Stomach (tissue), 4 donors: ENCODE measurements around the gene POP5.
"Not testable (repeated sequence)": the region's sequence is repeated elsewhere in the genome, so short reads cannot be mapped to it uniquely, and the experiment has no call there.

Experiments used
- POLR2A ChIP-seq, 4 donors: fragments of 450-650 bp; IDR thresholded peaks; one replicate each; pipeline ENCODE4 v1.6.1; 2016; ENCODE audit warnings: antibody characterized with exemption in 4 of 4, control low read depth in 2 of 4, mild to moderate bottlenecking in 1 of 4, moderate library complexity in 1 of 4
- POLR2AphosphoS5 ChIP-seq, 3 donors: sonication (generic); formaldehyde crosslinking; IDR thresholded peaks; one replicate each; pipeline ENCODE4 v1.6.1; 2016; ENCODE audit warnings: antibody characterized with exemption in 3 of 3

DNA sequence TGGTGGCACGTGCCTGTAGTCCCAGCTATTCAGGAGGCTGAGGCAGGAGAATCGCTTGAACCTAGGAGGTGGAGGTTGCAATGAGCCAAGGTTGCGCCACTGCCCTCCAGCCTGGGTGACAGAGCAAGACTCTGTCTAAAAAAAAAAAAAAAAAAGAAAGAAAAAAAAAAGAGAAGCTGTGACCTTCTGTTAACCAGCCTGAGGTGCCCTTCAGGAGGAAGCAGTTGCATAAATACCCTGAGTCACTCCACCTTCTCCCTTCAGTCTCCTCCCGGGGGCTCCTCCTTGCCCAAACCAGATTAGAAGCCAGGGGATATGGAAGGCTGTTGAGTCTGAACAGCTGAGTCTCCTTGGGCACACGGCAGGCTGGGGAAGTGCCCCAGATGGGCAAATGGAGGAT is 21.2 kb upstream of the POP5 start:
- TF ChIP-seq POLR2AphosphoS5 (IDR thresholded peaks at IDR 0.05) = peak in 1 of 3 donors; percentile 43
- TF ChIP-seq POLR2A (IDR thresholded peaks at IDR 0.05) = not testable (repeated sequence)
